Osteocyte (in vitro differentiated cells): ENCODE measurements around the gene CCSER1. TPM values are rescaled to one million over a fixed set of nuclear protein-coding genes. Genes with fewer than 3 reads are reported as not detected.

Experiments used
- DNase-seq: peaks from one replicate; pipeline ENCODE4 v3.0.0; 2021; ENCODE audit warnings: mixed read lengths; ENCODE audit not compliant: unreplicated experiment; ENCODE audit errors: extremely low spot score
- H3K27ac Mint-ChIP-seq: one replicate; pipeline ENCODE4 v1.8.0; 2021; ENCODE audit warnings: mild to moderate bottlenecking, mixed read lengths; ENCODE audit not compliant: unreplicated experiment
- H3K27me3 Mint-ChIP-seq: one replicate; pipeline ENCODE4 v1.8.0; 2021; ENCODE audit warnings: mixed read lengths; ENCODE audit not compliant: unreplicated experiment
- H3K36me3 Mint-ChIP-seq: one replicate; pipeline ENCODE4 v1.8.0; 2021; ENCODE audit warnings: mixed read lengths; ENCODE audit not compliant: unreplicated experiment
- H3K4me1 Mint-ChIP-seq: one replicate; pipeline ENCODE4 v1.8.0; 2021; ENCODE audit warnings: mixed read lengths; ENCODE audit not compliant: unreplicated experiment
- H3K4me3 Mint-ChIP-seq: one replicate; pipeline ENCODE4 v1.8.0; 2021; ENCODE audit warnings: mild to moderate bottlenecking, moderate library complexity, mixed read lengths; ENCODE audit not compliant: unreplicated experiment
- H3K9me3 Mint-ChIP-seq: one replicate; pipeline ENCODE4 v1.8.0; 2021; ENCODE audit warnings: mixed read lengths; ENCODE audit not compliant: unreplicated experiment
- CTCF ChIP-seq: fragments of 200-600 bp; sonication (generic); IDR thresholded peaks from 2 replicates; pipeline ENCODE4 v1.5.0; 2021; ENCODE audit warnings: antibody characterized with exemption, mild to moderate bottlenecking, moderate library complexity
- total RNA-seq: library from RNA; stranded (reverse); gene quantifications from 2 replicates; pipeline ENCODE4 v1.2.1, GENCODE V29; 2021

Gene CCSER1
- total RNA-seq, 1 donor from 2014 or later, result not detected

GRCh38 chr4:90159193-90159592 is 32.0 kb downstream of the CCSER1 start:
- H3K4me1 Mint-ChIP-seq, result no peaks in the 10 kb centered on the region
- no peaks in the 10 kb centered on the region for H3K27me3 Mint-ChIP-seq
- H3K4me3 Mint-ChIP-seq, result no peak overlapping the region
- H3K9me3 Mint-ChIP-seq, result no peaks in the 10 kb centered on the region
- no peak for DNase-seq
- H3K27ac Mint-ChIP-seq, result no peak overlapping the region
- no peaks in the 10 kb centered on the region for H3K36me3 Mint-ChIP-seq
- no peak for TF ChIP-seq CTCF

- H3K9me3 Mint-ChIP-seq, result no peaks in the 10 kb centered on the region
- H3K4me3 Mint-ChIP-seq, result no peak overlapping the region
- H3K27me3 Mint-ChIP-seq, result no peaks in the 10 kb centered on the region
- H3K4me1 Mint-ChIP-seq, result no peaks in the 10 kb centered on the region
- no peaks in the 10 kb centered on the region for H3K36me3 Mint-ChIP-seq
- no peak for DNase-seq
- no peak overlapping the region for H3K27ac Mint-ChIP-seq
- TF ChIP-seq CTCF, result no peak
These were observed 32.9 kb downstream of the CCSER1 start for GRCh38 chr4:90160044-90160443.

GRCh38 chr4:90162566-90162965 is 35.4 kb downstream of the CCSER1 start:
- Mint-ChIP-seq H3K27me3 (no peaks in the 10 kb centered on the region), H3K9me3 (no peaks in the 10 kb centered on the region), H3K4me1 (no peaks in the 10 kb centered on the region), H3K36me3 (no peaks in the 10 kb centered on the region), H3K27ac (no peak overlapping the region), H3K4me3 (no peak overlapping the region)
- TF ChIP-seq CTCF, result no peak
- DNase-seq, result no peak

- H3K27me3 Mint-ChIP-seq, result no peaks in the 10 kb centered on the region
- H3K36me3 Mint-ChIP-seq, result no peaks in the 10 kb centered on the region
- no peaks in the 10 kb centered on the region for H3K9me3 Mint-ChIP-seq
- no peak overlapping the region for H3K27ac Mint-ChIP-seq
- DNase-seq, result no peak
- no peak for TF ChIP-seq CTCF
- no peak overlapping the region for H3K4me3 Mint-ChIP-seq
- no peaks in the 10 kb centered on the region for H3K4me1 Mint-ChIP-seq
These were observed 36.7 kb downstream of the CCSER1 start for GRCh38 chr4:90163872-90164271.

GRCh38 chr4:90165883-90166282 is 38.7 kb downstream of the CCSER1 start:
- TF ChIP-seq CTCF, result no peak
- Mint-ChIP-seq H3K9me3 (peaks cover 3% of the 10 kb centered on the region), H3K4me3 (no peak overlapping the region), H3K36me3 (no peaks in the 10 kb centered on the region), H3K27me3 (no peaks in the 10 kb centered on the region), H3K27ac (no peak overlapping the region), H3K4me1 (no peaks in the 10 kb centered on the region)
- DNase-seq, result no peak
